BE2C (cell line): ENCODE data around the gene MMEL1.

Experiments
- DNase-seq: peaks from one replicate; pipeline ENCODE4 v3.0.0-alpha.2; 2020
- H3K27me3 ChIP-seq: fragments of 250-450 bp; sonication (Bioruptor Pico); 2 replicates; pipeline ENCODE4 v1.5.1; 2020; ENCODE audit warnings: mild to moderate bottlenecking
- H3K36me3 ChIP-seq: fragments of 250-450 bp; sonication (Bioruptor Pico); 2 replicates; pipeline ENCODE4 v1.5.1; 2020; ENCODE audit warnings: mild to moderate bottlenecking
- H3K4me1 ChIP-seq: fragments of 250-450 bp; sonication (Bioruptor Pico); 2 replicates; pipeline ENCODE4 v1.5.1; 2020
- H3K4me3 ChIP-seq: 2 replicates; pipeline ENCODE4 v1.5.1; 2011; ENCODE audit warnings: low read depth, low read length
- H3K9me3 ChIP-seq: fragments of 250-450 bp; sonication (Bioruptor Pico); 2 replicates; pipeline ENCODE4 v1.5.1; 2020
- TF ChIP-seq, protein P1 (sequence below): IDR thresholded peaks from 2 replicates; pipeline ENCODE4 v1.5.1; 2012; ENCODE audit warnings: mild to moderate bottlenecking, low read depth, low read length

The MMEL1 gene

DNA sequence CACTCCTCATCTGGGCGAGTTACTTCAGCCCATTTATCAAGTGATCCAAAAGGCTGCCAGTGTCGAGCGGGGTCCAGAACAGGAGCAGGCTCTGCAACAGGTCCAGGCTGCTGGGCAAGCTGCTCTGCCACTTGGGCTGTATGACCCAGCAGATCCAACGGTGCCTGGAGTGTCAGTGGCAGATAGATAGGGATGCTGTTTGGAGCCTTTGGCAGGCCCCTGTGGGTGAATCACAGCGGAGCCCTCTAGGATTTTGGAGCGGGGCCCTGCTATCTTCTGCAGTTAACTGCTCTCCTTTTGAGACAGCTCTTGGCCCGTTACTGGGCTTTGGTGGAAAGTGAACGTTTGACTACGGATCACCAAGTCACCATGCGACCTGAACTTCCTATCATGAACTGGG lies 7.5 kb downstream of the MMEL1 start:
- H3K27me3 ChIP-seq, result peaks cover 14% of the 10 kb centered on the region
- no peaks in the 10 kb centered on the region for H3K36me3 ChIP-seq
- DNase-seq, result no peak
- no peaks in the 10 kb centered on the region for H3K4me1 ChIP-seq
- TF ChIP-seq, protein P1, sequence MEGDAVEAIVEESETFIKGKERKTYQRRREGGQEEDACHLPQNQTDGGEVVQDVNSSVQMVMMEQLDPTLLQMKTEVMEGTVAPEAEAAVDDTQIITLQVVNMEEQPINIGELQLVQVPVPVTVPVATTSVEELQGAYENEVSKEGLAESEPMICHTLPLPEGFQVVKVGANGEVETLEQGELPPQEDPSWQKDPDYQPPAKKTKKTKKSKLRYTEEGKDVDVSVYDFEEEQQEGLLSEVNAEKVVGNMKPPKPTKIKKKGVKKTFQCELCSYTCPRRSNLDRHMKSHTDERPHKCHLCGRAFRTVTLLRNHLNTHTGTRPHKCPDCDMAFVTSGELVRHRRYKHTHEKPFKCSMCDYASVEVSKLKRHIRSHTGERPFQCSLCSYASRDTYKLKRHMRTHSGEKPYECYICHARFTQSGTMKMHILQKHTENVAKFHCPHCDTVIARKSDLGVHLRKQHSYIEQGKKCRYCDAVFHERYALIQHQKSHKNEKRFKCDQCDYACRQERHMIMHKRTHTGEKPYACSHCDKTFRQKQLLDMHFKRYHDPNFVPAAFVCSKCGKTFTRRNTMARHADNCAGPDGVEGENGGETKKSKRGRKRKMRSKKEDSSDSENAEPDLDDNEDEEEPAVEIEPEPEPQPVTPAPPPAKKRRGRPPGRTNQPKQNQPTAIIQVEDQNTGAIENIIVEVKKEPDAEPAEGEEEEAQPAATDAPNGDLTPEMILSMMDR, result no peak
- H3K9me3 ChIP-seq, result no peaks in the 10 kb centered on the region
- H3K4me3 ChIP-seq, result no peak overlapping the region

DNA sequence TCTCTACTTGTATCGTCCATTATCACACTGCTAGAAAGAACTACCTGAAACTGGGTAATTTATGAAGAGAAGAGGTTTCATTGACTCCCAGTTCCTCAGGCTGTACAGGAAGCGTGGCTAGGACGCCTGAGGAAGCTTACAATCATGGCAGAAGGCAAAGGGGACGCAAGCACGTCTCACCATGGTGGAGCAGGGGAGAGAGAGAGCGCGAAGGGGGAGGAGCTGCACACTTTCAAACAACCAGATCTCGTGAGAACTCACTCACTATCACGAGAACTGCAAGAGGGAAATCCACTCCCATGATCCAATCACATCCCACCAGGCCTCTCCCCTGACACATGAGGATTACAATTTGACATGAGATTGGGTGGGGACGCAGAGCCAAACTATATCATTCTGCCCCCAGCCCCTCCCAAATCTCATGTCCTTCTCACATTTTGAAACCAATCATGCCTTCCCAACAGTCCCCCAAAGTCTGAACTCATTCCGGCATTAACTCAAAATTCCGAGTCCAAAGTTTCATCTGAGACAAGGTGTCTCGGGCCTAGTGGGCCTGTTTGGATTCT lies 8.0 kb downstream of the MMEL1 start:
- DNase-seq, result no peak
- Histone ChIP-seq H3K4me3 (no peak overlapping the region), H3K36me3 (no peaks in the 10 kb centered on the region), H3K27me3 (peaks cover 14% of the 10 kb centered on the region), H3K4me1 (no peaks in the 10 kb centered on the region), H3K9me3 (no peaks in the 10 kb centered on the region)
- TF ChIP-seq, protein P1, result no peak

DNA sequence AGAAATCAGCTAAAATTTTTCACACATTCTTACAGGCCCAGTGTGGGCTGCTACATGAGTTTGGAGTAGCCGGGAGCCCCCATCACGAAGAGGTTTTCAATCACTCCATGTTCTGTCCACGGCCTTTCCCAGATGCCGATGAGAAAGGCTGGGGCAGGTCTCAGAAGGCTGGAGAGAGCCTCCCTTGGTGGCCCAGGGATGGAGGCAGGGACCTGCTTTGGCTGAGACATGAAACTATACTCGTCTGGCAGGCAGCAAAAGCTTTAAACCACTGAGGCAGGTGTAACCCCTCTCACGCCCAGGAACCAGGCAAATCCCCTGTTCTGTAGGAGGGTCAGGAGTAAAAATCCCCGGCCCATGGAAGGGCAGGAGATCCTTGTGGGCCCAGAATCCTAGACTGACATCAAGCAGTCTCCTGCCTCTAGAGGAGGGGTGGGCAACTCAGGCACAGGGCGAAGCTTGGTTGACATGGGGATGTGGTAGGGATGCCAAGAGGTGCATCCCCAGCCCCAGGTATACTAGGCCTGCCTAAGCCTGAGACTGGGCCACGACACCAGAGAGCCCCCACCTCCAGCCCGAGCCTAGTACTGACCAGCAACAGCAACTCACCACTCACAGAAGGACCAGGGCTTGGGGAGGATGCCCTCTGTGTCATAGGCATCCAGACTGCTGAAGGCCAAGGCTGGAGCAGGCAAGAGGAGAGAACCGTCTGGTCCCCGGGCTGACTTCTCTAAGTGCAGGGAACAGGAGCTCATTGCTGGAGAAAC lies 9.1 kb downstream of the MMEL1 start:
- TF ChIP-seq, protein P1, result no peak
- Histone ChIP-seq H3K36me3 (no peaks in the 10 kb centered on the region), H3K4me1 (no peaks in the 10 kb centered on the region), H3K4me3 (no peak overlapping the region), H3K27me3 (peaks cover 7% of the 10 kb centered on the region), H3K9me3 (no peaks in the 10 kb centered on the region)
- DNase-seq, result no peak

DNA sequence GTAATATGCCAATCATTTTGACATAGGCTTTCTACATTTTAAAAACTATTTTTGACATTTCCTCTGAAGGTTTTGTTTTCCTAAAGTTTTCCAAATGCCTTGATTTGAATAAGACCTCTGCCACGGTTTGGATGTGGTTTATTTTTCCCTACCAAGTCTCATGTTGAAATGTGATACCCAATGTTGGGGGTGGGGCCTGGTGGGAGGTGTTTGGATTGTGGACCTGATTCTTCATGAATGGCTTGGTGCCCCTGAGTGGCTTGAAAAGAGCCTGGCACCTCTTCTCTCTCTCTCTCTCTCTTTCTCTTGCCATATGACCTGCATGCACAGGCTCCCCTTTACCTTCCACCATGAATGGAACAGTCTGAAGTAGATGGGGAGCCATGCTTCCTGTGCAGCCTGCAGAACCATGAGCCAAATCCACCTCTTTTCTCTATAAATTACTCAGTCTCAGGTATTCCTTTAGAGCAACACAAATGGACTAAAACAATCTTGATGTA lies 14.8 kb downstream of the MMEL1 start:
- Histone ChIP-seq H3K4me1 (no peaks in the 10 kb centered on the region), H3K27me3 (no peaks in the 10 kb centered on the region), H3K9me3 (no peaks in the 10 kb centered on the region), H3K36me3 (no peaks in the 10 kb centered on the region), H3K4me3 (no peak overlapping the region)
- no peak for DNase-seq
- TF ChIP-seq, protein P1, result no peak

DNA sequence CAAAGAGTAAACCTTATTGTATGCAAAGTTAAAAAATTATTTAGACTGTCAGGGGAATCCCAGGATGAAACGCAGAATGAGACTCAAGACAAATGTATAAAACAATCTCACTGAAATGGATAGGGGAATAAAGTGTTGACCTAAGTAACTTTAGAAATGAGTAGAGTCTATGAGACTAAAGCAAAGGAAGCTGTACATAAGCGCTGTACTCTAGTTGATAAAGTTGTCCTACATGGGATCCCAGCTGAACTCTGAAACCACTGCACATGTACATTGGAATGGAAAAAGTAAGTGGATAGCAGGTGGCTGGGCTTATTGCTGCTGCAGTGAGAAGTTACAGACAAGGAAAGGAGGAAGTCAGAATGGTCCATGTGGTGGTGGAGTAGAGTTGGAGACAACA lies 18.7 kb downstream of the MMEL1 start:
- Histone ChIP-seq H3K4me1 (no peaks in the 10 kb centered on the region), H3K27me3 (no peaks in the 10 kb centered on the region), H3K36me3 (no peaks in the 10 kb centered on the region), H3K4me3 (no peak overlapping the region), H3K9me3 (no peaks in the 10 kb centered on the region)
- TF ChIP-seq, protein P1, result no peak
- DNase-seq, result no peak
